Activated T-cell treated with anti-CD3 and anti-CD28 coated beads, Interleukin-2, amount 50 U/mL, for 1 hour (primary cell): ENCODE measurements around the gene ZNF277.

ENCODE experiments used
- DNase-seq: peaks from one replicate; pipeline ENCODE4 v3.0.0-alpha.2; 2020

The ZNF277 gene

GRCh38 chr7:112362053-112362650 is 155.7 kb downstream of the ZNF277 start:
- no peak for DNase-seq

DNA sequence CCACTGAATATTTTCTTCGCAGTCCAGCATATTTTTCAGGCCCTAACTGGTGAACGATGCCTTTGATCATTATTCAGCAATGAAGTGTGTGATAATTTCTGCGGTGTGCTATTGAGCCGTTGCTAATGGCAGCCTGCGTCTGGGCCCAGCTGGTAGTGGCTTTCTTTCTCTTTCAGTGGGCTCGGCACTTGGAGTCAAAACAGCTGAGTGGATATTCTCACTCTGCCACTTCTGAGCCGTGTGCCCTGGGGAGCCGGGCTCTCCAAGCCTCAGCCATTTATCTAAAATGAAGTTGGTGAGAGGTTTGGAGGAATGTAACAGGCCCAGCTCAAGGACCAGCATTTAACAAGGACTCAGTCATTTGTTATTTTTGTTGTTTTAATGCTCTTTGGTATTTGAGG is 156.2 kb downstream of the ZNF277 start:
- DNase-seq = no peak

- DNase-seq = no peak
Observed at GRCh38 chr7:112364388-112364787, 157.9 kb downstream of the ZNF277 start.

DNA sequence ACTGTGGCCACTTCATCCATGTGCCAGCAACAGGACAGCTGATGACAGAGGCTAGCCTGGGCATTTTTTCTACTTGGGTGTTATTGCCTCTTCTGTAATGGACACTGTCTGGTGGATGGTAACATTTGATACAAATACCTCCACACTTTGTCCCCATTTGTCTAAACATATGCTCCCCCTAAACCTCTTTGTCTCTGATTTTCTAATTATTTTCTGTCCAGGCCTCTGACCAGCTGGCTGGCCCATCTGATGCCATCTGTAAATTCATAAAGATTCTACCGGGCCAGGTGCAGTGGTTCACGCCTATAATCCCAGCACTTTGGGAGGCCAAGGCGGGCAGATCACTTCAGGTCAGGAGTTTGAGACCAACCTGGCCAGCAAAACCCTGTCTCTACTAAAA is 159.1 kb downstream of the ZNF277 start:
- no peak for DNase-seq

GRCh38 chr7:112366886-112367285 is 160.4 kb downstream of the ZNF277 start:
- DNase-seq = no peak

DNA sequence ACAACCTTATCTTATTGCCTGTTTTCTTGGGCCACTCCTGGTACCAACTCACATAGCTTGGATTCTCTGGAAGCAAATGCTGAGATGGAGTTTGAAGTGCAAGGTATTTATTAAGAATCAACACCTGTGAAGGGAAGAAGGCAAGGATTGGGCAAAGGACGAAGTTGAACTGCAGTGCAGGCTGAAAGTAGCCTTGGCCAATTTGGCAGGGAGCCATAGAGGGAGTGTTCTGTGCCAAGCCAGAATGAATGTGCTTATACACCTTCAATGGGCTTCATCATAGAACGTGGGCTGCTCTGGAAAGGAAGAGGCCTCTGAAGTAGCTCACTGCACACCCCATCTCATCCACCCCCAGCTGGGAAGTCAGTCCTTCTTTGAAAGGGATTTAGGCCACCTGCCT is 163.9 kb downstream of the ZNF277 start:
- no peak for DNase-seq

GRCh38 chr7:112371701-112372100 is 165.2 kb downstream of the ZNF277 start:
- DNase-seq = no peak

GRCh38 chr7:112372101-112372500 is 165.6 kb downstream of the ZNF277 start:
- DNase-seq = no peak

GRCh38 chr7:112377593-112377992 is 171.1 kb downstream of the ZNF277 start:
- no peak for DNase-seq

DNA sequence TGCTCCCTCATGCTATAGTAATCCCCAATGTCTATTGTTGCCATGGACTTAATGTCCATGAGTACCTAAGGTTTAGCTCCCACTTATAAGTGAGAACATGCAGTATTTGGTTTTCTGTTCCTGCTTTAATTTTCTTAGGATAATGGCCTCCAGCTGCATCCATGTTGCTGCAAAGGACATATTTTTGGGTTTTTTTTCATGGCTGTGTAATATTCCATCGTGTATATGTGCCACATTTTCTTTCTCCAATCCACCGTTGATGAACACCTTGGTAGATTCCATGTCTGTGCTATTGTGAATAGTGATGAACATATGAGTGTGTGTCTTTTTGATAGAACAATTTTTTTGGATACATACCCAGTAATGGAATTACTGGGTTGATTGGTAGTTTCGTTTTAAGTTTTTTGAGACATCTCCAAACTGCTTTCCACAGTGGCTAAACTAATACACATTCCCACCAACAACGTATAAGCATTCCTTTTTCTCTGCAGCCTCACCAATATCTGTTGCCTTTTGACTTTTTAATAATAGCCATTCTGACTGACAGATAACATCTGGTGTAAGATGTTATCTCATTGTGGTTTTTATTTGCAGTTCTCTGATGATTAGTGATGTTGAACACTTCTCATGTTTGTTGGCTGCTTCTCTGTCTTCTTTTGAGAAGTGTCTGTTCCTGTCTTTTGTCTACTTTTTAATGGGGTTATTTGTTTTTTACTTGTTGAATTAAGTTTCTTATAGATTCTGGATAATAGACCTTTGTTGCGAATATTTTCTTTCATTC is 175.0 kb downstream of the ZNF277 start:
- DNase-seq = no peak

GRCh38 chr7:112383671-112384417 is 177.3 kb downstream of the ZNF277 start:
- no peak for DNase-seq

- DNase-seq = no peak
Observed at GRCh38 chr7:112385516-112385915, 179.0 kb downstream of the ZNF277 start.

GRCh38 chr7:112386619-112387018 is 180.1 kb downstream of the ZNF277 start:
- DNase-seq = no peak

- no peak for DNase-seq
Observed at GRCh38 chr7:112390167-112390566, 183.7 kb downstream of the ZNF277 start.

DNA sequence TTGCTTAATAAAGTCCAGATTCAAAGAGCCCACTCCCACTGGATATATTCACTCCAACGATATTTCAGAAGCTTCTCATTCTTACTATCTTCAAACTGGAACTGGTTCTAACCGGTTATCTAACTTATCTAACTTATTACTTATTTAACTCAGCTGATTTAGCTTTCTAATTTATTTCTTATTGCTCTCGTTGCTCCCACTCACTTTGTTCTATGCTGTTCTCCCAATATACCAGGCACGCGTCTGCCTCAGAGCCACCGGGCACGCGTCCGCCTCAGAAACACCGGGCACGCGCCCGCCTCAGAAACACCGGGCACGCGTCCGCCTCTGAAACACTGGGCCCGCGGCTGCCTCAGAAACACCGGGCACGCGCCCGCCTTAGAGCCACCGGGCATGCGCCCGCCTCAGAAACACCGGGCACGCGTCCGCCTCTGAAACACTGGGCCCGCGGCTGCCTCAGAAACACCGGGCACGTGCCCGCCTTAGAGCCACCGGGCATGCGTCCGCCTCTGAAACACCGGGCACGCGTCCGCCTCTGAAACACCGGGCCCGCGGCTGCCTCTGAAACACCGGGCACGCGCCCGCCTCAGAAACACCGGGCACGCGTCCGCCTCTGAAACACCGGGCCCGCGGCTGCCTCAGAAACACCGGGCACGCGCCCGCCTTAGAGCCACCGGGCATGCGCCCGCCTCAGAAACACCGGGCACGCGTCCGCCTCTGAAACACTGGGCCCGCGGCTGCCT is 184.8 kb downstream of the ZNF277 start:
- DNase-seq = peak; percentile 68

DNA sequence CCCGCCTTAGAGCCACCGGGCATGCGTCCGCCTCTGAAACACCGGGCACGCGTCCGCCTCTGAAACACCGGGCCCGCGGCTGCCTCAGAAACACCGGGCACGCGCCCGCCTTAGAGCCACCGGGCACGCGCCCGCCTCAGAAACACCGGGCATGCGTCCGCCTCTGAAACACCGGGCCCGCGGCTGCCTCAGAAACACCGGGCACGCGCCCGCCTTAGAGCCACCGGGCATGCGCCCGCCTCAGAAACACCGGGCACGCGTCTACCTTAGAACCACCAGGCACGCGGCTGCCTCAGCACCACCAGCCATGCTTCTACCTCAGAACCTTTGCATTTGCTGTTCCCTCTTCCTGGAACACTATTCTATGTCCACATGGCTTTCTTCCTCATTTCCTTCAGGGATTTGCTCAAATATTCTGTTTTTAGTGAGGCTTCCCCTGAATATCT is 185.4 kb downstream of the ZNF277 start:
- DNase-seq = peak; percentile 80
